HG02938 (cell line): ENCODE measurements around the gene DPCD.

Experiments used
- ATAC-seq: cut with Tn5 transposase; IDR thresholded peaks from one replicate; pipeline ENCODE4 v1.9.1; 2021; ENCODE audit warnings: mild to moderate bottlenecking, moderate library complexity; ENCODE audit not compliant: unreplicated experiment

Gene DPCD

DNA sequence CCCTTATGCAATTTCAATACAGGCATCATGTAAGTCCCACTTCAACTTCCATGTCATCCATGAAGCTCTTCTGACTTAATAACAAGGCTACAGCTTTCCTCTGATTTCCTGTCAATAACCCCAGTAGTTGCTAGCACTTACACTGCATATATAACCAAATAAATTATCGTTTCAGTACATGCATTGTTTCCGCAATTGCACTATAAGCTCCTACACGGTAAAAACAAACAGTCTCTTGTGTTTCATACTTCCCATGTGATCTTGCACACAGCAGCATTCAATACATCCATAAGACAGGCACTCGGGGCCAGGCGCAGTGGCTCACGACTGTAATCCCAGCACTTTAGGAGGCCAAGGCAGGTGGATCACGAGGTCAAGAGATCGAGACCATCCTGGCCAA lies 65.4 kb downstream of the DPCD start:
- no peak for ATAC-seq

GRCh38 chr10:101655570-101655969 lies 67.4 kb downstream of the DPCD start:
- ATAC-seq, result no peak

DNA sequence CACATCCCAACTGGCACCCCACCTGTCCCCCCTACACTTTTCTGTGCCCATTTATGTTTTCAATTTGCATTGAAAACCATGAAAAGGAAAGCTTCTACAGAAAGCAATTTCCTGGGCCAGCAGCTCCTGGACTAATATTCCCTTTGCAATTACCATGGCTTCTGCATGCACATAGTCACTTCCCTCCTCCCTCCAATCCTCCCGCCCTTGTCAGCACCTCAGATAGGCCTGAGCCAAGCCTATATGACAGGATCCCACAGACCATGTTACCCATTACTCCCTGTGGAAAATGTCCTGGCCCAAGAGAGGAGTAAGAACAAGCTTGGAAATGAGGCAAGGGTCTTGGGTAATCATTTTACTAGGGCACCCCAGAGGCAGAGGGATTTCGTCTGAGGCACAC lies 68.8 kb downstream of the DPCD start:
- ATAC-seq, result no peak

GRCh38 chr10:101658975-101659374 lies 70.9 kb downstream of the DPCD start:
- ATAC-seq, result no peak
